GM18870 (cell line): Measurements from ENCODE around the gene CD163L1.
"Not testable (repeated sequence)": the region's sequence is repeated elsewhere in the genome, so short reads cannot be mapped to it uniquely, and the experiment has no call there.

Experiments used
- ATAC-seq: cut with Tn5 transposase; IDR thresholded peaks from one replicate; pipeline ENCODE4 v1.9.1; 2021; ENCODE audit warnings: moderate library complexity; ENCODE audit not compliant: unreplicated experiment

CD163L1 gene

GRCh38 chr12:7337790-7338189 lies 106.2 kb downstream of the CD163L1 start:
- ATAC-seq: not testable (repeated sequence)

GRCh38 chr12:7327918-7328317 lies 116.0 kb downstream of the CD163L1 start:
- ATAC-seq: no peak

GRCh38 chr12:7324176-7324575 lies 119.8 kb downstream of the CD163L1 start:
- no peak for ATAC-seq

- no peak for ATAC-seq
Observed at GRCh38 chr12:7322599-7322998, 121.4 kb downstream of the CD163L1 start.

- no peak for ATAC-seq
Observed at GRCh38 chr12:7321624-7322023, 122.3 kb downstream of the CD163L1 start.

GRCh38 chr12:7319930-7320329 lies 124.0 kb downstream of the CD163L1 start:
- no peak for ATAC-seq

GRCh38 chr12:7310070-7310469 lies 133.9 kb downstream of the CD163L1 start:
- no peak for ATAC-seq
